K562 treated with DMSO at 1 percent for 24 hours (cell line): ENCODE data around the gene FAM78A. TPM values are rescaled to one million over a fixed set of nuclear protein-coding genes. Genes with fewer than 3 reads are reported as not detected.

Source experiments
- total RNA-seq: library from RNA; unstranded; fragments of 300-600 nt; gene quantifications from 2 replicates; pipeline ENCODE4 v1.2.3, GENCODE V29; 2022; ENCODE audit warnings: low read depth; ENCODE audit not compliant: insufficient read depth

Gene FAM78A, protein sequence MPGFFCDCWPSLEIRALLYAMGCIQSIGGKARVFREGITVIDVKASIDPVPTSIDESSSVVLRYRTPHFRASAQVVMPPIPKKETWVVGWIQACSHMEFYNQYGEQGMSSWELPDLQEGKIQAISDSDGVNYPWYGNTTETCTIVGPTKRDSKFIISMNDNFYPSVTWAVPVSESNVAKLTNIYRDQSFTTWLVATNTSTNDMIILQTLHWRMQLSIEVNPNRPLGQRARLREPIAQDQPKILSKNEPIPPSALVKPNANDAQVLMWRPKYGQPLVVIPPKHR
- 73.5 and 75.0 TPM in 2 replicates for total RNA-seq

DNA sequence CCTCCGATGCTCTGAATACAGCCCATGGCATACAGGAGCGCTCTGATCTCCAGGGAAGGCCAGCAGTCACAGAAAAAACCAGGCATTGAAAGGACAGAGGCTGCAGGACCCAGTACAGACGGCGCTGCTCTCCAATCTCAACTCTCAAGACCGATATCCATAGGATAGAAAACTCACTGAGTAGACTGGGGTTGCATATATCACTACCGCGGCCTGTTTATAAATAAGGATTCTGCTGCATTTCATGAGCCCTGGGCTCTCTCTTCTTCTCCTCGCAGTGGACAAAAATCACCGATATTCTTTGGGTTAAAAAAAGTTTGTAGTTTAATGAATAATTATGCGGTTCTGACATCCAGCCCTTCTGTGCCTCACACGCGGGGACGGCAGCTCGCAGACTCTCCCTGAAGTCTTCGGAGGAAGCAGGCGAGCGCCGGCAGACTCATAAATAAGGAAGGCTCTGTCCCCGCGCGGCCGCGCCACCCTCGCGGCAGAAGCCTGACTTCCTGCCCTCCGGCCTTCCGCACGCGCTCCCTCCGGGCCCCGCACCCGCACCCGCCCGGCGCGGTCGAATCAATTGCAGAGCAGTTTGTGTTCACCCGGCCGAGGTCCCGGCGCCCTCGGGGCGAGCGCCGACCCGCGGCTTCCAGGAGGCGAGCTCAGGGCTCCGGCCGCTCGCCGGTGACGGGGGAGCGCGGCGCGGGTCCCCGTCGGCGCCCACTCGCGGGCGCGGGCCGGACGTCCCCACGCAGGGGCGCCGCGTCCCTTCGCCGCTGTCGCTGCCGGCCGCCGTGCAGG is at the start of gene FAM78A:
TSS of gene FAM78A (minus strand) at position 417 of the 795 bp plus-strand sequence. CDS start at position 86, 331 bp downstream.

DNA sequence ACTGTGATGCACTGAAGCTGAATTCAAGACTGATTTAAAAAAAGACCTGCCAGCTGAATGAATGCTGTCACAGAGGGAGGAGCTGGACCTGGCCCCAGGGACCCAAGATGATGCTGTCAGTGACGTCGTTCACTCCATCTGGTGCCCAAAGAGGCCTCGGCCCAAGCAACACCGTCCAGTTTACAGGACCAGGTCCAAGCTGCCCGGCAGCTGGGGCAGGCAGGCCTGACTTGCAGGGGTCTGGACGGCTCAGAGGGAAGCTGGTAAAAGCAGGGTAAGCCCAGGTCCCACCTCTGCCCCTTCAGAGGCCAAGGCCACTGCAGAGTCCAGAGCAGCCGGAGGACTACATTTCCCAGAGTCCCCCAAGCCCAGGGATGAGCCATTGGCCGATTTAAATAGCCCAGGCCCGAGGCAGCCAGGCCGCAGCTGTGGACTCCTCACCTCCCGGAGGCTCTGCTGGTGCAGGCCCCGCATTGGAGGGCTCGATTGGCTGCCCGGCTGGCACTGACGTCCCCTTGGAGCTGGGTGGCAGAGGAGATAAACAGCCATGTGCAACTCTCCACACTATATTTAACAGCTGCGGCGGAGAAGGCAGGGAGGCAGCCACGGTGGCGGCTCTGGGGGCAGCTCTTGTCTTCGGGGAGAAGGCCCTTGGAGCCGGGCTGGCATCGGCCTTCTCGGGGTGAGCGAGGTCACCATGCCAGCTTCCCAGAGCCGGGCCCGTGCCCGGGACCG is 13.2 kb upstream of the FAM78A start, which contains the start of gene PLPP7:
TSS of gene PLPP7 (plus strand) at position 423 of the 735 bp plus-strand sequence. CDS start at position 698, 275 bp downstream.

Other genes starting within 250 kb of the FAM78A start
- gene AIF1L, start 180.0 kb downstream of the FAM78A start, total RNA-seq: 1.8 and 1.9 TPM in 2 replicates
- 174 and 179 TPM in 2 replicates for gene NUP214, start 150.9 kb downstream of the FAM78A start, total RNA-seq
- gene PLPP7, start 13.2 kb upstream of the FAM78A start, total RNA-seq: 3.1 and 3.6 TPM in 2 replicates
- gene PRRC2B, start 117.6 kb upstream of the FAM78A start, total RNA-seq: 52.6 and 58.5 TPM in 2 replicates
- gene POMT1, start 226.4 kb upstream of the FAM78A start, total RNA-seq: 35.1 and 36.9 TPM in 2 replicates